Ammon's horn (tissue), 1 donor: ENCODE results near the gene NEURL1.
"Not testable (repeated sequence)": the region's sequence is repeated elsewhere in the genome, so short reads cannot be mapped to it uniquely, and the experiment has no call there.

ENCODE experiments used
- DNase-seq: peaks from one replicate; pipeline ENCODE4 v3.0.0-alpha.2; 2016; ENCODE audit warnings: low spot score

NEURL1 gene

GRCh38 chr10:103607051-103607450 is 113.5 kb downstream of the NEURL1 start:
- DNase-seq = not testable (repeated sequence)

- DNase-seq = not testable (repeated sequence)
Measured at GRCh38 chr10:103608056-103608455, 114.6 kb downstream of the NEURL1 start.

GRCh38 chr10:103609231-103610082 is 116.0 kb downstream of the NEURL1 start:
- no peak for DNase-seq

- no peak for DNase-seq
Measured at GRCh38 chr10:103610083-103610472, 116.6 kb downstream of the NEURL1 start.

GRCh38 chr10:103610921-103611511 is 117.5 kb downstream of the NEURL1 start:
- no peak for DNase-seq

GRCh38 chr10:103612462-103613365 is 119.2 kb downstream of the NEURL1 start:
- DNase-seq = peak; percentile 72

GRCh38 chr10:103613616-103614015 is 120.1 kb downstream of the NEURL1 start:
- no peak for DNase-seq

- DNase-seq = no peak
Measured at GRCh38 chr10:103614306-103615158, 121.0 kb downstream of the NEURL1 start.

GRCh38 chr10:103616705-103617601 is 123.4 kb downstream of the NEURL1 start:
- DNase-seq = no peak

GRCh38 chr10:103617602-103618385 is 124.3 kb downstream of the NEURL1 start:
- DNase-seq = no peak

GRCh38 chr10:103618575-103619423 is 125.3 kb downstream of the NEURL1 start:
- DNase-seq = peak; percentile 73

- DNase-seq = no peak
Measured at GRCh38 chr10:103619424-103620351, 126.2 kb downstream of the NEURL1 start.

- DNase-seq = no peak
Measured at GRCh38 chr10:103620352-103620740, 126.8 kb downstream of the NEURL1 start.

GRCh38 chr10:103620891-103621782 is 127.6 kb downstream of the NEURL1 start:
- DNase-seq = peak; percentile 55

- peak; percentile 67 for DNase-seq
Measured at GRCh38 chr10:103621783-103622125, 128.2 kb downstream of the NEURL1 start.

GRCh38 chr10:103622286-103622685 is 128.8 kb downstream of the NEURL1 start:
- no peak for DNase-seq
